ENCODE data around the gene PAK1.
"Not testable (repeated sequence)": the region's sequence is repeated elsewhere in the genome, so short reads cannot be mapped to it uniquely, and the experiment has no call there.

The PAK1 gene

GRCh38 chr11:77300028-77300427 lies 173.9 kb downstream of the PAK1 start:
- DNase-seq, result not testable (repeated sequence)

GRCh38 chr11:77299528-77299993 lies 174.3 kb downstream of the PAK1 start:
- DNase-seq, result no peak

DNA sequence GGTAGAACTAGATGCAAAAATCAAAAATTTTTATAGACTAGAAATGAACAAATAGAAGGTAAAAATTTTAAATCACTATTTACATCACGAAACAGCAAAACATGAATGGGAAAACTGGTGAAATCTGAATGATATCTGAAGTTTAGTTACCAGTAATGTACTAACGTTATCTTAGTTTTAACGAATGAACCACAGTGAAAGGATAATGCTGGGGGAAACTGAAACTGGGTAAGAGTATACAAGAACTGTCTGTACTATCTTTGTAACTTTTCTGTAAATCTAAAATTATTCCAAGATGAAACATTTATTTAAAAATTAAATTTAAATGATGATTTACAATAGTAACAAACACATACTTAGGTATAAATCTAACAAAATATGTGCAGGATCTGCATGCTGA lies 179.9 kb downstream of the PAK1 start:
- DNase-seq, result no peak

DNA sequence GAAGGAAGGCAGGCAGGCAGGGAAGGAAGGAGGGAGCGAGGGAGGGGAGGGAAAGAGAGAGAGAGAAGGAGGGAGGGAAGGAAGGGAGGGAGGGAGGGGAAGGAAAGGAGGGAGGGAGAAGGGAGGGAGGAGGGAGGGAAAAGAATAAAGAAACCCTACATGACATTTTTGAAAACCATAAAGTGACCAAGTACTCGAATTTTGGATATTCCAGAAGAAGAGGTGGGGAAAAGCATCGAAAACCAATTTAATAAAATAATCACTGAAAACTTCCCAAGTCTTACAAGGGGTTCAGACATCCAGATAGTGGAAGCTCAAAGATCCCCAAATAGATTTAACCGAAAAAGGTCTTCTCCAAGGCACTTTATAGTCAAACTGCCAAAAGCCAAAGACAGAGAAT lies 184.2 kb downstream of the PAK1 start:
- DNase-seq, result no peak

- DNase-seq, result no peak
Measured at GRCh38 chr11:77287615-77288273, 186.2 kb downstream of the PAK1 start.

- DNase-seq, result no peak
Measured at GRCh38 chr11:77287136-77287535, 186.8 kb downstream of the PAK1 start.

DNA sequence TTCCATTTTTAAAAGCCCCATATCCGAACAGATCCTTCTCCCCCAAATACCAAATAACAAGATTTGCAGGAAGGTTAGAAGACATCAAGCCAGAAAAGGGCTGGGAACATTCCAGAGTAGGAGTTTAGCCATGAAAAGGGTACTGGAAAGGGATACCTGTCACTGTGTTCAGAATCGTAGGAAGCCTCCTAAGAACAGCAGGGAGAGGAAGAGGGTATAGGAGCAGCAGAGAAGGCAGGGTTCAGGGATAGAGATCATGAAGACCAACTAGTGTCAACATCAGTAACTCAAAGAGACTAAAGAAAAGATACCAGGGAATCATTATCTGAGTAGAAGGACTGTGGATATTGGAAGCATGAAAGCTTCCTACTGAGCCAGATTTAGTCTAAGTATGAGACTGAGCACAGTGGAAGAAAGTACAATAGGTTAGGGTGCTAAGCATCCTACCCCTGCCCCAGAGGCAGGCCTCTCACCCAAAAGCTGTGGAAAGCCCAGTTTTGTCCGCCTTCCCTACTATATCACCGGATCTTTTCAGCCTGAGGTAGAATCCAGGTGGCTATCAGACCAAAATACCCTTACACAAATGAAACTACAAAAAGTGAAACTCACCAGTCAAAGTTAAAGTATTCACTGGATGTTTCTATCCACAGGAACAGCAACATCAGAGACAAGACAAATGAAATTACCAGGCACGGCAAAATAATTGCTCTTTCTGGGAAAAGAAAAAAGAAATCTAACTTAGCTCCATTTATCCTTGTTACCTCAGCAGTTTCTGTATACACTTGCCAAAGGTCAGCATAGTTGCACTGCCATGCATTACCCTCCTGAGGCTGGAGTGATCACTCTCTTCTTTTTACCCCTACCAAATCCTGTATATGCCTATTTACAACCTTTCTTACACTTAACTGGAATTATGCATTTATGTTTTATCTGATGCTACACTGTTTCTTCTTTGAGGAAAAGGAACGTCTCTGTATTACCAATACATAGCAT lies 189.1 kb downstream of the PAK1 start:
- DNase-seq, result no peak

- DNase-seq, result no peak
Measured at GRCh38 chr11:77283101-77283500, 190.8 kb downstream of the PAK1 start.

GRCh38 chr11:77278595-77279506 lies 195.0 kb downstream of the PAK1 start:
- DNase-seq, result no peak

- DNase-seq, result no peak
Measured at GRCh38 chr11:77276271-77276670, 197.6 kb downstream of the PAK1 start.
